Activated naive CD4-positive, alpha-beta T cell treated with anti-CD3 and anti-CD28 coated beads for 36 hours (primary cell): ENCODE data around the gene FRMD4B. TPM values are rescaled to one million over a fixed set of nuclear protein-coding genes. Genes with fewer than 3 reads are reported as not detected.

Source experiments
- CTCF ChIA-PET: fragments of 350-600 bp; sonication (Branson Sonifier 250); formaldehyde crosslinking; loops from one replicate; lab custom pipeline; 2021; ENCODE audit warnings: antibody characterized with exemption; lab: Charles Lee
- DNase-seq: peaks from one replicate; pipeline ENCODE4 v3.0.0-alpha.2; 2020
- H3K27ac Mint-ChIP-seq: one replicate; pipeline ENCODE4 v1.8.0; 2021; ENCODE audit warnings: mild to moderate bottlenecking, mixed read lengths
- H3K27me3 Mint-ChIP-seq: one replicate; pipeline ENCODE4 v1.8.0; 2021; ENCODE audit warnings: low read depth, mixed read lengths
- H3K36me3 Mint-ChIP-seq: one replicate; pipeline ENCODE4 v1.8.0; 2021; ENCODE audit warnings: low read depth, mixed read lengths
- H3K4me1 Mint-ChIP-seq: one replicate; pipeline ENCODE4 v1.8.0; 2021; ENCODE audit warnings: low read depth, mixed read lengths
- H3K4me3 Mint-ChIP-seq: one replicate; pipeline ENCODE4 v1.8.0; 2021; ENCODE audit warnings: mild to moderate bottlenecking, moderate library complexity, mixed read lengths
- H3K9me3 Mint-ChIP-seq: one replicate; pipeline ENCODE4 v1.8.0; 2021; ENCODE audit warnings: mixed read lengths
- intact Hi-C: fragments of 100-400 bp; cut with micrococcal nuclease; formaldehyde crosslinking; loops from one replicate; pipeline ENCODE4 v1.15.1; 2023
- total RNA-seq, 2 experiments: library from RNA; stranded (reverse); gene quantifications; one replicate each; pipeline ENCODE4 v1.2.3, GENCODE V29; 2021

Gene FRMD4B
- total RNA-seq, 2 experiments from 2014 or later = 11.9 to 12.1 TPM

DNA sequence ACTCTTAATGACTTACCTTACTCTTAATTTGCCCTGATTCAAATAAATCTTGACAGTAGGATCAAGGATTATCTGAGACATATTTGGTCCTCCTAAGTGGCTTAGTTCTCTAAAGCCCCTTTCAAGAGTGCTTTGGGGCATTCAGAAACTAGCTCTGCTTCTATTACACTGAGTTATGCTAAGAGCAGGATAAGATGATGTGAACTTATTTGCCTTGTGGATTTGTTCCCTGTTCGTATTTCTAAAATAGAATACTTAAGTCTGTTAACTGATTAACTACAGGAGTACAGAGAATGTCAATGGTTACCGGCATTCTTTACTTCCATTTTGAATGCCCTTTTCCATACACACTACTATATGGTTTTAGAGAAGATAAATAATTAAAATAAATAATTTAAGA lies 14.8 kb upstream of the FRMD4B start:
- H3K27me3 Mint-ChIP-seq = no peaks in the 10 kb centered on the region
- H3K4me3 Mint-ChIP-seq = no peak overlapping the region
- peaks cover 6% of the 10 kb centered on the region for H3K9me3 Mint-ChIP-seq
- DNase-seq = no peak
- no peaks in the 10 kb centered on the region for H3K36me3 Mint-ChIP-seq
- intact Hi-C loops = no loop called here
- no peaks in the 10 kb centered on the region for H3K4me1 Mint-ChIP-seq
- CTCF ChIA-PET = no interaction called here
- no peak overlapping the region for H3K27ac Mint-ChIP-seq

DNA sequence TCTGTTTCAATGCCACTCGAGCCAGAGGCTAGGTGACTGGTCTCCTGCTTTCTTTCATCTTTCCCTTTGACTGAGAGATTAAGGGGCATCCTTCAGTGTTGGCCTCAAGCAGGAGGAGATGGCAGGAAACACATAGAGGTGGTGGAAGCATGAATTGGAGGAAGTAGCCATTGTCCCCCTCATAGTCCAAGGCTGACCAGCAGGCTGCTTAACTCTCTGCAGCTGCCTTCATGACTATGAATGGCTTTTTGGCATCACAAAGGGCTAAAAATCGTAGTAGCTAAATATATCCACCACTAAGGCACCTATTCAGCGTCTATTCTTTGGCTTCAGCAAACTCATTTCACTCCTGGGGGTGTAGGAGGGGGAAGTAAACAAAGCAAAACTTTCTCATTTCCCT lies 7.0 kb upstream of the FRMD4B start:
- Mint-ChIP-seq H3K4me1 (no peaks in the 10 kb centered on the region), H3K9me3 (no peaks in the 10 kb centered on the region), H3K27me3 (peaks cover 17% of the 10 kb centered on the region), H3K4me3 (no peak overlapping the region), H3K27ac (no peak overlapping the region), H3K36me3 (no peaks in the 10 kb centered on the region)
- intact Hi-C loops = no loop called here
- no peak for DNase-seq
- CTCF ChIA-PET = no interaction called here

DNA sequence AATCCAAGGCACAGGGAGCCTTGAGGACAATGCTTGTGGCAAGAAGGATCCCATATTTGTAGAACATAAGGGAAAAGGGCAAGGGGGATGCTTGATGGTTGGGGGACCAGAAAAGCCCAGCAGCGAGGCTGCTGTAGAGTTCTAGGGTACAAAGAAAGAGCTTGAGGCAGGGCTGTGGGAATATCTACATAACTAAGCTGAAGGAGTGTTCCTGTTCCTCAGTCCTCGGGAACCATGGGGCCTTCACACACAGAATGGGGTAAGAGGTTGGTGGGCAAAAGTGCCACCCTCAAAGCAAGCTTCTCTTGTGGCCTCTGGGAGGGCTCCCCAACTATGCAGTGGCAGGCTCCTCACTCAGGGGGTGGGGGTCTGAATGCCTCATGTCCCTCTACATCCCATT lies 6.5 kb upstream of the FRMD4B start:
- H3K4me1 Mint-ChIP-seq = no peaks in the 10 kb centered on the region
- no peak overlapping the region for H3K27ac Mint-ChIP-seq
- H3K27me3 Mint-ChIP-seq = peaks cover 20% of the 10 kb centered on the region
- H3K4me3 Mint-ChIP-seq = no peak overlapping the region
- H3K9me3 Mint-ChIP-seq = no peaks in the 10 kb centered on the region
- intact Hi-C loops = no loop called here
- H3K36me3 Mint-ChIP-seq = no peaks in the 10 kb centered on the region
- CTCF ChIA-PET = no interaction called here
- no peak for DNase-seq

DNA sequence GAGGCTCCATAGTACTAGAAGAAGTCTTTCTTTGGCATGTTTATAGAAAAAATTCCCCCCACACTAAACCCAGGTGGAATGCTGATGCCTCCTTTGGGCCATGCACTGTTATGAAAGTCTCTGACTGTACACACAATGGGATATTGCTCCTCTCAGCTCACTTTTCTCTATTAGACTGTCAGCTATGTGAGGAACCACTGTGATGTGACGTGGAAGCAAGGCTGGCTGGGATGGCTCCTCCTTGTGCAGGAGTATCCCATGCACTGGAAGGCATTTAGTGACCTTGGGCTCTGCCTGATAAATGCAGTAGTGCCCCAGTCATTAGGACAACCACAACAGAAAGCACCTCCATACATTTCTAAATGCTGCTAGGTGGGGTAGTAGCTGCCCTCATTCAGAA lies 5.7 kb upstream of the FRMD4B start:
- DNase-seq = no peak
- Mint-ChIP-seq H3K36me3 (no peaks in the 10 kb centered on the region), H3K4me3 (no peak overlapping the region), H3K4me1 (no peaks in the 10 kb centered on the region), H3K27ac (no peak overlapping the region), H3K27me3 (peaks cover 26% of the 10 kb centered on the region), H3K9me3 (no peaks in the 10 kb centered on the region)
- intact Hi-C loops = no loop called here
- CTCF ChIA-PET = no interaction called here

DNA sequence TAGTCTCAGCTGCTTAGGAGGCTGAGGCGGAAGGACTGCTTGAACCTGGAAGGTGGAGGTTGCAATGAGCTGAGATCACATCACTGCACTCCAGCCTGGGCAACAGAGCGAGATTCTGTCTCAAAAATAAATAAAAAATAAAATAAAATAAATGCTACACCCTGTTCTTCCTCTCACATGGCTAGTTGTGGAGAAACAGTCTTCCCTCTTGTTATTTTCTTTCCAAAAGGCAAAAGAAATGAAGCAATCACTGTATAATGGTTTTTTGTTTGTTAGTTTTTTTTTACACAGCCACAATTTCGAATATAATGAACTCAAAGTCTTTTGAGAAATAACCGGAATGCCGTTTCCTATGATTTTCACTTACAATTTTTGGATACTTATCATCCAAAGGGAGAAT lies 4.9 kb upstream of the FRMD4B start:
- Mint-ChIP-seq H3K27me3 (peaks cover 32% of the 10 kb centered on the region), H3K4me1 (peaks cover 3% of the 10 kb centered on the region), H3K4me3 (no peak overlapping the region), H3K9me3 (no peaks in the 10 kb centered on the region), H3K27ac (no peak overlapping the region), H3K36me3 (no peaks in the 10 kb centered on the region)
- DNase-seq = no peak
- CTCF ChIA-PET = no interaction called here
- intact Hi-C loops = no loop called here

DNA sequence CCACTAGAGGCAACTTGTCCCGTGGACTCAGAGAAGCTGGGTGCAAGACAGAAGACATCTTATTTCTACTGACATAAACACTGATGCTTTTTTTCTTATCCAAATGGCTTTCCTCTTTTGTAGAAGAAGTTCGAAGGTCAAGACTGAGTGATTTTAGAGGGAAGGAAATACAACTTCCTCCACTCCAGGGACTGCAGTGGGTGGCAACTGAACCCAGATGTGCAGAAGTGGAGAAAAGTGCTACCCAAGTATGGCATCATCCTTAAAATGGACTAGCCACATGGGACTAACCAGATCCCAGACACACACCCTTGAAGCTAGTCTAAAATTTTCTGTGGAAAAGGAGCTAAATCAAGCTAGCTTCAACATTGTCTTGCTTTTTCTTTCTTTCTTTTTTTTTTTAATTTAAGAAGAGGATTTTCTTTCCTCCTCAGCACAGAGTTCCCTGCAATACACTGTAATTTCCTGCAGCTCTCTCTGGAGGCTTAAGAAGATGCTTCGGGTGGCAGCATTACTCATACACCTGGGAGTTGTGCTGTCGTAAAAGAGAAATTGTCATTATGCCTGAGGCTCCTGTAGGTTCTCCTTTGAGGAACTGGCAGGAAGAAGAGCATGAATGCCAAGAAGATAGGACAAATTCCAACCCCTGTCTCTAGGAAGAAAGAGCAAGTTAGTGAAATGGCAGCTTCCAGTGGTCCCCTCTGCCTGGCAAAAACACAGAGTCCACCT lies 3.8 kb upstream of the FRMD4B start:
- Mint-ChIP-seq H3K27me3 (peaks cover 42% of the 10 kb centered on the region), H3K4me3 (no peak overlapping the region), H3K36me3 (no peaks in the 10 kb centered on the region), H3K9me3 (no peaks in the 10 kb centered on the region), H3K27ac (no peak overlapping the region), H3K4me1 (peaks cover 3% of the 10 kb centered on the region)
- CTCF ChIA-PET = interaction anchor here (0.6 to 0.7 kb wide), 2 partner anchors 20 to 91 kb away, joined by 3 to 5 read pairs; no protein-coding TSS in a partner anchor
- no peak for DNase-seq
- intact Hi-C loops = no loop called here

DNA sequence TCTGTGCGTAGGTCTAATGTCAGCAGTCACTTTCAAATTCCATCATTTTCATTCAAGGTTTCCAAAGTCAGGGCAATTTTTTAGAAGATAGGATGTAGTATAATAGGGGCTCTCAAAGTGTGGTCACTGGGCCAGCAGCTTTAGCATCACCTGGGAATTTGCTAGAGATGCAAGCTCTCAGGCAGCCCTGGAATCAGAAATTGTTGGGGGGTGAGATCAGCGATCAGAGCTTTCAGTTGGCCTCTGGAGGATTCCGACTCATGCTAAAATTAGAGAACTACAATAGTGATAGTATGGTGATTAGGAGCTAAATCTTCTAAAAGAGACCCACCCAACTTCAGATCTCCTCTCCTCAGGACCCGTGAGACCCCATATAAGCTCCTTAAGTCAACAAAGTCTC lies 2.4 kb upstream of the FRMD4B start:
- Mint-ChIP-seq H3K36me3 (no peaks in the 10 kb centered on the region), H3K4me3 (no peak overlapping the region), H3K27ac (no peak overlapping the region), H3K27me3 (peaks cover 53% of the 10 kb centered on the region), H3K4me1 (peaks cover 3% of the 10 kb centered on the region), H3K9me3 (no peaks in the 10 kb centered on the region)
- no peak for DNase-seq
- CTCF ChIA-PET = interaction anchor here (1.2 to 4.0 kb wide), 2 partner anchors 22 to 64 kb away, joined by 8 to 14 read pairs; no protein-coding TSS in a partner anchor
- intact Hi-C loops = no loop called here

DNA sequence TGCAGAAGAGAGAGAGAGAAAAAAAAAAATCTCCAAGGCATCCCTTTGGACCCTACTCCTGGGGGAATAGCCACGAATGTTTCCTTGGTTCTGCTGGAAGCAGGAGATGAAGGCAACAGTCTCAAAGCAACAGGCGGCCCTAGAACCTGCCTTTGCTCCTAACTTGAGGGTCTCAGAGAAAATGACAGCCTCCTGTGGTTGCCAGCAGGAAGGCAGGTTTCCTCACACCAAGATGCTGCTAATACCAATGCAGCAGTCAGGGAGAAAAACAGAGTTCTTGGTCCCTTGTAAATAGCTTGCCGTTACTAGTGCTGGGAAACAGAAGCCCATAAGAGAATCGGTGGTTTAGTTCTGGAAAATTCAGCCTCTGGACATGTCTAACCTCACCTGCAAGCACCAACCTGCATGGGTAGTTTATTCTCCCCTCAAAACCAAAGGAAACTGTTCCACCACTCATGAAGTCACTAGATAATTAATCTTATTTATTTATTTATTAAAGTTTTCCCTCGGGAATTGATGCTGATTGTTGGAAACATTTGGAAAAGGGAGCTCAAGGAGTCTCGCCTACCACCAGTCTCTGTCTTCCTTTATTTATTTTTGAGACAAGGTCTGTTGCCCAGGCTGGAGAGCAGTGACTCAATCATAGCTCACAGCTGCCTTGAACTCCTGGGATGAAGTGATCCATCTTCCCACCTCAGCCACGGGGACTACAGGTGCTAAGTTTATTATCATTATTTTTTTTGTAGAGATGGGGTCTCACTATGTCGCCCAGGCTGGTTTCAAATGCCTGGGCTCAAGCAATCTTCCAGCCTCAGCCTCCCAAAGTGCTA lies 883 bp upstream of the FRMD4B start:
- Mint-ChIP-seq H3K27ac (no peak overlapping the region), H3K4me3 (peak overlapping the region; percentile 61), H3K9me3 (no peaks in the 10 kb centered on the region), H3K36me3 (no peaks in the 10 kb centered on the region), H3K4me1 (peaks cover 3% of the 10 kb centered on the region), H3K27me3 (peaks cover 55% of the 10 kb centered on the region)
- DNase-seq = no peak
- intact Hi-C loops = no loop called here
- CTCF ChIA-PET = interaction anchor here (0.6 to 4.0 kb wide), 9 partner anchors 16 to 226 kb away, joined by 3 to 14 read pairs (median 6); no protein-coding TSS in a partner anchor

DNA sequence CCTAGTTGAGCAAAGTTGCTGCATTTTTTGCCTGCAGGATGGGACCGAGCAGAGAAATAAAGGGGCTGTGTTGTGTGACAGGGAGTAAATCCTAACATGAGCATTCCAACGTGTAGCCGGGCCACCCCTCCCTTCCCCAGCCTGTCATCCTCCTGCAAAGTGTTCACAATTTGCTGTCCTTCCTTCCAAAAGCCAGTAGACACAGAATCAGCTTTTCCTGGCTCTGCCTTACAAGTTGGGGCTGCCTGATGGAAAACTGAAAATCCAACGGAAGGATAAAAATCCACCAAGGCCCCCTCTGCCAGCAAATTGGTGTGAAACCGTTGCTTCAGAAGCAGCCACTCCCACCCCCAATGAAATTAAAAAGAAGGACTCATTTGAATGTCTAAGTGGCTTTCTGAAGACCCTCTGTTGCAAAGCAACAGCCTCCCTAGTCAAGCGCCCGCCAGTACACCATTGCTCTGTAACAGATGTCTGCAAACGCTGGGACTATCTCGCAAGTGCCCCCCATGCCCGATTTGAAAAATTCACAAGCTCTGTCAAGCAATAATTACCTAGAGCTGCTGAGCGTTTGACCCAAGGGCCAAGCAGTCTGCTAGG lies 665 bp downstream of the FRMD4B start:
- H3K27me3 Mint-ChIP-seq = peaks cover 55% of the 10 kb centered on the region
- peak overlapping the region; percentile 61 for H3K4me3 Mint-ChIP-seq
- peaks cover 3% of the 10 kb centered on the region for H3K4me1 Mint-ChIP-seq
- no peaks in the 10 kb centered on the region for H3K36me3 Mint-ChIP-seq
- intact Hi-C loops = no loop called here
- H3K27ac Mint-ChIP-seq = no peak overlapping the region
- no peak for DNase-seq
- CTCF ChIA-PET = interaction anchor here (2.1 to 4.0 kb wide), 2 partner anchors 25 to 59 kb away, joined by 6 to 14 read pairs; no protein-coding TSS in a partner anchor
- H3K9me3 Mint-ChIP-seq = no peaks in the 10 kb centered on the region

DNA sequence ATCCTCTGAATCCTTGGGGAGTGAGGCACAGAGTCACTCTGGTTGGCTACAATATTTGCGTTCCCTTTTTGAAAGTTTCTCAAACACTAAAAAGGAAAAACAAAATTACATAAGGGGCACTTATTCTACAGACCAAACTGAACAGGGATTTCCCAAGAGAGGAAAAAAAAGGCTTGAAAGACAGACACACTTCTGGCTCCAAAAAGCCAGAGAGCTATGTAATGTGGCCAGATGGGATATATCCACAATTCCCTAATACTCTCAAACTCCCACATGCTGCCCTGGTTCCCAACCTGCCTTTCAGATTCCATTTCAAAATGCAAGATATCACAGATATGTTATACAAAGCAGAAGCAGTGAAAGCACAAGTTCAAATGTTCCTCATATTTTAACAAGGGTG lies 1.6 kb downstream of the FRMD4B start:
- CTCF ChIA-PET = interaction anchor here (4.0 kb wide), 1 partner anchor 26 kb away, joined by 14 read pairs; no protein-coding TSS in a partner anchor

DNA sequence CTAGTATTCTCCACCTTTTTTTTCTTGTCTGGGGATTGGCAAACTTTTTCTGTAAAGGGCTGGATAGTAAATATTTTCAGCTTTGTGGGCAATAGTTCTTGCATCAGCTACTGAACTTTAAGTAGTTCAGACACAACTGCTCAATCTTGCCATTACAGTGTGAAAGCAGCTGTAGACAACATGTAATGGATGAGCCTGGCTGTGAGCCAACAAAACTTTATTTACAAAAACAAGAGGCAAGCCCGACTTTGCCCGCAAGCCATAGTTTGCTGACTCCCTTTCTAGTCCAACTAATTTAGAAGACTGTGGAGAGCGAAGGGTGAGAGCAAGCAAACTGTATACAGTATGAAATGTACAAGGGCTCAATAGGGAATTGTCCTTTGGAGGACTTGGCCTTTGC lies 6.2 kb downstream of the FRMD4B start:
- H3K27me3 Mint-ChIP-seq = peaks cover 15% of the 10 kb centered on the region
- H3K9me3 Mint-ChIP-seq = no peaks in the 10 kb centered on the region
- no peak for DNase-seq
- no peak overlapping the region for H3K4me3 Mint-ChIP-seq
- CTCF ChIA-PET = no interaction called here
- H3K4me1 Mint-ChIP-seq = no peaks in the 10 kb centered on the region
- no peak overlapping the region for H3K27ac Mint-ChIP-seq
- intact Hi-C loops = loop anchor here (5.0 kb wide), 1 partner anchor 47 kb away; no protein-coding TSS in a partner anchor
- H3K36me3 Mint-ChIP-seq = no peaks in the 10 kb centered on the region

More for the DNA sequence above, 1.6 kb downstream of the FRMD4B start:
- Mint-ChIP-seq H3K27me3 (peaks cover 51% of the 10 kb centered on the region), H3K9me3 (no peaks in the 10 kb centered on the region), H3K4me3 (no peak overlapping the region), H3K27ac (no peak overlapping the region), H3K36me3 (no peaks in the 10 kb centered on the region), H3K4me1 (peaks cover 3% of the 10 kb centered on the region)
- intact Hi-C loops = loop anchor here (5.0 kb wide), 1 partner anchor 52 kb away; no protein-coding TSS in a partner anchor
- no peak for DNase-seq

DNA sequence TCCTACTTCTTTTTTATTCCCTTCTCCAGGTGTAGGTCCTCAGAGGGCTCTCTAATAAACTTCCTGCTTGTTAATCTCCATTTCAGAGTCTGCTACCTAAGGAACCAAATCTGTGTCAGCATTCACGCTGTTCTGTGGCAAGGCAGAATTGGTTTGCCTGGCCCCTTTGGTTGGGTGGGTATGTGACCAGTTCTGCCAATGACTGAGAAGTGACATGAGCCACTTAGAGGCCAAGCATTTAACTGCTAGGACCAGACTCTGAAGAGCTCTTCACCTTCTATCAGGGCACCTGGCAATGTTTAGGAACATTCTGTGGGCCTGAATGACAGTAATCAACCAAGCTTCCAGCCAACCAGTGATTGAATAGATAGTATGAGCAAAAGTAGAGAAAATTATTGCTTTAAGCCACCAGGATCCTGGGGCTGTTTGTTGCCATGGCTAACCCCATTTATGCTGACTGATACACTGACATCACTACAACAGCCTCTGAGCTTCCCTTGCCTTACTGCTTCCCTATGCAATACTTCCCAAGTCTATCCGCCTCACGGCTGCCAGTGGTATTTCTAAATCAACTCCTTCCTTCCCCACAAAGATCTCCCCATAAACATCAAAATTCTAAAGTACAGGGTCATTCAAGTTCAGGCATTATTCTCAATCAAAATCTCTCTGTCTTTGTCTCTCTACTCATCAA lies 7.6 kb downstream of the FRMD4B start:
- no peak overlapping the region for H3K27ac Mint-ChIP-seq

More for the DNA sequence above, 7.6 kb downstream of the FRMD4B start:
- H3K9me3 Mint-ChIP-seq = no peaks in the 10 kb centered on the region
- CTCF ChIA-PET = interaction anchor here (0.6 to 1.1 kb wide), 2 partner anchors 9 to 32 kb away, joined by 3 to 6 read pairs; no protein-coding TSS in a partner anchor
- peaks cover 4% of the 10 kb centered on the region for H3K27me3 Mint-ChIP-seq
- no peak overlapping the region for H3K4me3 Mint-ChIP-seq
- intact Hi-C loops = no loop called here
- no peak for DNase-seq
- no peaks in the 10 kb centered on the region for H3K36me3 Mint-ChIP-seq
- no peaks in the 10 kb centered on the region for H3K4me1 Mint-ChIP-seq
